GM21423 (cell line): ENCODE data around the gene IFNLR1.

Source experiments
- ATAC-seq: cut with Tn5 transposase; IDR thresholded peaks from one replicate; pipeline ENCODE4 v1.9.1; 2021; ENCODE audit warnings: mild to moderate bottlenecking, moderate library complexity; ENCODE audit not compliant: unreplicated experiment

The IFNLR1 gene

GRCh38 chr1:24206516-24207394, 19.7 kb upstream of the IFNLR1 start:
- no peak for ATAC-seq

GRCh38 chr1:24206083-24206464, 19.0 kb upstream of the IFNLR1 start:
- ATAC-seq, result no peak

GRCh38 chr1:24205345-24206082, 18.4 kb upstream of the IFNLR1 start:
- ATAC-seq, result no peak

DNA sequence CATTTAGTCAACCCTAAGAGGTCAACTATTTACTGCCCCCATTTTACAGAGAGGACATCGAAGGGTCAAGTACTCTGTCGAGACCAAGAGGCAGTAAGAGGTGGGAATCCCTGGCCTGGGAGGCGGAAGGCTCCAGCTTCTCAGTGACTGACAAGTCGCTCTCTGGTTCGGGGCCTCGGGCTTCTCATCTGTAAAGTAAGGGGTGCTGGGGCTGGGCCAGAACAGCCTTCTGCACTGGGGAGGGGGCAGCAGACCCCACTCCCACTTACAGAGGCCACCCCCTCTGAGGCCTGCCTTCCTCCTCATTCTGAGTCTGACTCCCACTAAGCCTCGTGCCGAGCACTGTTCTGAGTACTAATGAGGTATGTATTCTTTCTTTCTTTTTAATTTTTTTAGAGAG, 17.0 kb upstream of the IFNLR1 start:
- ATAC-seq, result no peak

DNA sequence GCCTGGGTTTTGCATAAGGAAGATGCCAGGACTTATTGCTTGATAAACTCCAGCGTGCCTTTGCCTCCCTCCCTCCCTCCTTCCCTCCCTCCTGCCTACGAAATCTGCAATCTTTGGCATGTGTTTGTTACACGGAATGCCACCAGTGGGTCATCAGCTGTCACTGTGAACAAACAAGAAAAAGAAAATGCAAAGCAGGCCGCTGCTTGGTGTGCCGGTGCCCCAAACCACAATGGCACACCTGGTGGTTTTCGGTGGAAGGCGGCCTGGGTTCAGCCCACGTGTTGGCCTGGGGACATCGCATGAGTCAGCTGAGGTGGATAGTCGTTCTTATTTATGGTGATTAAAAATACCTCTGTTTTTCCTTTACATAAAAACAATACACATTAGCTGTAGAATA, 16.3 kb upstream of the IFNLR1 start:
- ATAC-seq, result no peak

GRCh38 chr1:24202987-24203386, 15.9 kb upstream of the IFNLR1 start:
- no peak for ATAC-seq

GRCh38 chr1:24202556-24202955, 15.5 kb upstream of the IFNLR1 start:
- ATAC-seq, result no peak

DNA sequence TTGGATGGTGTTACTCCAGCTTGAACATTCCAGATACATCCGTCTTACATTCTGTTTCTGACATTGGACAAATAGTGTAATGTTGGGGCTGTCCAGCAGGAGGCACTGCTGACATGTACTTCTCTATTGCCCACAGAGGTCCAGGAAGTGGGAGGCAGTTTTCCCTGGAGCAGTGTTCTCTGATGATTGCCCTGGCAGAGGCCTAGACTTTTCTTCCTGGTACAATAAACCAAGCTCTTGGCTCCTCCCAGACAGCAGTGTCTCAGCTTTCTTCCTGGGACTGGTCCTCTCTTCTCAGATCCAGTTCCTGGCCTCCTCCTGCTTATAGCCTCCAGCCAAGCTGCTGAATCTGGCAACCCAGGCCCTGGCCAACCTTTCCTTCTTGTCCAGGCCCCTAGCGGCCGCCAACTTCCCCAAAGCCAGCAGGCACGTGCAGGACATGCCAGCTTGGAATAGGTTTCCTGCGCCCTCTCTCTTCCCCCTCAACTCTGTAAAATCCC, 14.9 kb upstream of the IFNLR1 start:
- no peak for ATAC-seq

DNA sequence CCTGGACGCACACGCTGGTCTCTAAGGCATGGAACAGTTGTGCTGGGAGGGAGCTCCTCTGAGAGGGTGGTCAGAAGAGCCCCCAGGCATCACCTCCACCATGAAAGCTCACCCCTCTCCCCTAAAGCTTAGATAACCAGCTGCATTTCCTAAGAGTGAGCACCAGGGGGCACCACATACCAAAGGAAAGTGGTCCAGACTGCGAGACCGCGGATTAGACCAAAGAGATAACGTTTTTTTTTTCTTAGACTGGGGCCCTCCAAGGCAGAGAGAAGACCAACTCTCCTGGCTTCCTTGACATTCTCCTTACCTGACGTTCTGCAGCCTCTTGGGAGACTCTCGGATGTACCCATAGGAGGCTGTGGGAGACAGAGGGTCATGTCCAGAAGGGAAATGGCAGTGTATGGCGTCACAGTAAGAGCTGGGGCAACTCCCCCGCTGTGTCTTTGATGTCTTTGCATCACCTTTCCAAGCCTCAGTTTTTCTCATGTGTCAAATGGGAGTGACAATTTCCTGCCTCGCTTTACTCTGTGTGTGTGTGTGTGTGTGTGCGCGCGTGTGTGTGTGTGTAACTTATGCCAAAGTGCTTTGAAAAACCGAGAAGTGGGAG, 12.3 kb upstream of the IFNLR1 start:
- ATAC-seq, result no peak

DNA sequence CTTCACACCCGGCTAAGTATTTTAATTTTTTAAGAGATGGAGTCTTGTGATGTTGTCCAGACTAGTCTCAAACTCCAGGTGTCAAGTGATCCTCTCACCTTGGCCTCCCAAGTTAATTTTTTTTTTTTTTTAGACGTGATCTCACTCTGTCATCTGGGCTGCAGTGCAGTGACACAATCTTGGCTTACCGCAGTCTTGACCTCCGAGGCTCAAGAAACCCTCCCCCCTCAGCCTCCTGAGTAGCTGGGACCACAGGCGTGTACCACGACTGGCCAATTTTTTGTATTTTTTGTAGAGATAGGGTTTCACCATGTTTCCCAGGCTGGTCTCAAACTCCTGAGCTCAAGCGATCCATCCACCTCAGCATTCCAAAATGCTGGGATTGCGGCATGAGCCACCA, 11.7 kb upstream of the IFNLR1 start:
- ATAC-seq, result no peak

GRCh38 chr1:24195874-24196273, 8.8 kb upstream of the IFNLR1 start:
- no peak for ATAC-seq

GRCh38 chr1:24195136-24195535, 8.0 kb upstream of the IFNLR1 start:
- ATAC-seq, result no peak

DNA sequence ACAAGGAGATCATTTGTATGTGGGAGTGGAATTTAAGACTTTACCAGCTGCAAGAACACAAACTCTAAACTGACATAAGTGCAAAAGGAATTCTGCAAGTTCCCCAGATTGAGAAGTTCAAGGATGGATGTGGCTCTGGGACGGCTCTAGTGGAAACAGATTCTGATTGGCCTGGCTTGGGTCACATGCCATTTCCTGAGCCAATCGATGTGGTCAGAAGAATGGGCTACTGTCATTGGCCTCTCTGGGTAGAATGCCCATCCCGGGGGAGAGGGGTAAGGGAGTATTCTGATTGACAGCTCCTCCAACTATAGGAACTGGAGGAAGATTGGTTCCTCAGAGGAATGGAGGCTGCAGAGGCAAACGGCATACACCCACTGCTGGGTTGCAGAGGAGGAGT, 6.0 kb upstream of the IFNLR1 start:
- ATAC-seq, result no peak

- ATAC-seq, result no peak
These were observed 4.8 kb upstream of the IFNLR1 start for GRCh38 chr1:24191860-24192259.

DNA sequence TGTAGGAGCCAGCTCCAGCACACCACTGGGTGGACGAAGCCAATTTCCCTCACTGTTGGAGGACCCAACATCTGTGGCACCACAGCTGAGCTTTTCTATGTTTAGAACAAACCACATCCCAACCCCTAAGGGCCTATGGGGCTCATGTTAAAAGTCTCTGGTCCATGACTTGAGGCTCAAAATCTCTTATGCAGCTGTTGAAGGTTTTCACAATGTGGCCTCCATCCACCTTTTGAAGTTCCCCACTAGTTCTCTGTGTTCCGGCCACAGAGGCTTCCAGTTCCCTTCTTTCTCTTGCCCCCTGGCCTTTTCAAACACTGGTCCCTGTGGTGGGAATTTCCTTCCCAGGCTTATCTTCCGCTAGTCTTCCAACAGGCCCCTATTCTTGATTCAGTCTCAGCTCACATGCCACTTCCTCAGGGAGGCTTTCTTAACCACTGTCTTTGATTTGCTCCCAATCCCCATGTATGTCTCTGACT, 3.9 kb upstream of the IFNLR1 start:
- peak; percentile 64 for ATAC-seq

DNA sequence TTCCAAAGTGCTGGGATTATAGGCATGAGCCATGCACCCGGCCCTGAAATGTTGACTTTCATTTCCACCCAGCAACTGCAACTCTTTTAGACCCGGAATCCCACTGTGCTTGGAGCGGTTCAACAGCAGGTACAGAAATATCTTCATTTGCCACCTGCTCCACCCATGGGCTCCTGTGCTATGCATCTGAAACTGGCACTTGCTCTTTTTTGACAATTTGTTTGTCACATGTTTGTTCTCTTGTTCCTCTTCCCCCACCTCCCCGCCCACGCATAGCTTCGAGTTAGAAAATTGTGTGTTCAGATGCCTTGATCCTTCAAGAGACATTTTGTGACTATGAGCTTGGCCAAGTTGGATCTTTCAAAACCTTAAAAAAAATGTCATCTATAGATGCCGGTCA, 2.4 kb upstream of the IFNLR1 start:
- no peak for ATAC-seq

DNA sequence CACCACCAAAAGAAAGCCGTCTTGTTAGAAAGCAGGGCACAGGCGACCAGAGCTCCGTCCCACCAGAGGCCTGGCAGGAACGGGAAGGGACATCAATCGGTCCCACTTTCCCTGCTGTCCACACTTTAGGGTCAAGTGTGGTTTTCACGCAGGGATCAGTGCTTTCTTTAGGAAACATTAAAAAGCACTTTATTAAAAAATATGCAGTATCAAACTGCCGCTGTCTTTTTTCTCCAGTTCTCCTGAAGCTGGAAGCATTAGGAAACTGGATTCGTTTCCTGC, 437 bp downstream of the IFNLR1 start:
- ATAC-seq, result no peak

DNA sequence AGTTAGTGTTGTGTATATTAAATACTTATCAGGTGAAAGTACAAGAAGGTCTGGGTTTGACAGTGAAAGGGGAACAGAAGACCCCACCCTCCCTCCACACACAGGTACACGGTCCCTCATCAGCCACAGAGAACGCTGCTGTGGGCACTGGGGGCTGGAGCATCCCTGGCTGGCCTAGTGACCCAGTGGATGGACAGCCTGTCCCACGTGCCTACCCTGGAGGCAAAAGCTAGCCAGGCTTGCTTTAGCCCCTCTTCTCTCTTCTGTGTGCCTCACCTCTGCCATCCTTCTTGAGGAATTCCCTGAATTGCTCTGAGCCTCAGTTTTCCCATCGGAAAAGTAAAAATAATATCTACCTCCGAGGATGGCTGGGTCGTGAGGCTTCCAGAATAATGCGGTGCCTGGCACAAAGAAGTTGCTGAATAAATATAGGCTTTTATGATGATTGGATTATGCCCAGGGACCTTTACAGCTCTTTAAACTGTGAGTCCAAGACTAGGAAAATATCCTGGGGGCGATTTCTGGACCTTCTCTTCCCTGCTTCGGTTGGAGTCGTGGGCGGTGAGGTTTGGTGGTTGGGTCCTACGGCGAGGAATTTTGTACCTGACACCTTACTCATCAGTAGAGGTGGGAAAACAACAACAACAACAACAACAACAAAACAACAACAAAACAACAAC, 918 bp downstream of the IFNLR1 start:
- ATAC-seq, result no peak

DNA sequence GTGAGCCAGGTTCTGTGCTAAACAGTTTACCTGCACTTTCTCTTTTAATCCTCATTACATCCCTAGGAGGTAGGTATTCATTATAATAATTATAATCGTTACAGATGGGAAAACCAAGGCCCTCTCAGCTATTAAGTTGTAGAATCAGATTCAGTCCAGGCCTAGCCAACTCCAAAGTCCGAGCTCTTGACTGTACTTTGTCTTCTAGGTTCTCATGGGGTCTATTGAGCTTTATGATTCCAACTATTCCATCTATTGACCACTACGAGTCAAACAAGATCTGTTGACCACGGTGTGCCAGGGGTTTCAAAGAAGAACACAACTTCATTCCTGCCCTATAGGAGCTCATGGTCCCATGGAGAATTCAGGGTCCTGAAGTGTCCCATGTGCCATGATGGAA, 2.0 kb downstream of the IFNLR1 start:
- ATAC-seq, result no peak

GRCh38 chr1:24182061-24182460, 5.0 kb downstream of the IFNLR1 start:
- ATAC-seq, result no peak

DNA sequence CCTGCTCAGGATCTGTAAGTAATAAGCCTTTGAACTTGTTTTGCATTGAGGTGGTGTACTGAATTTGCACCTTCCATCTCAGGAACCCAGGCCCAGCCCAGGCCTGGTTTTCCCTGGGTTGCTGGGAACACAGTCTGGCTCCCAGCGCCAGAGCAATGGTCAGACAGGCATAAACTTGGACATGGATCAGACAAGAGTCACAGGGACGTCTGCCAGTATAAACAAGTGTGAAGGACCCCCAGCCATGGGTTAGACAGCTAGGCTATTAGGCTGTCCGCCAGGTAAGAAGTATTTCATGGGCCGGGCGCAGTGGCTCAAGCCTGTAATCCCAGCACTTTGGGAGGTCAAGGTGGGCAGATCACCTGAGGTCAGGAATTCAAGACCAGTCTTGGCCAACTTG, 5.5 kb downstream of the IFNLR1 start:
- ATAC-seq, result no peak
